GM12878 (cell line): Measurements from ENCODE around the gene EMC1. TPM values are rescaled to one million over a fixed set of nuclear protein-coding genes. Genes with fewer than 3 reads are reported as not detected.

Experiments
- BMI1 ChIP-seq: fragments of 450-650 bp; IDR thresholded peaks from 2 replicates; pipeline ENCODE4 v1.6.1; 2016; ENCODE audit warnings: mild to moderate bottlenecking, moderate library complexity, borderline replicate concordance
- CBFB ChIP-seq: IDR thresholded peaks from 2 replicates; pipeline ENCODE4 v1.6.1; 2016; ENCODE audit warnings: antibody characterized with exemption, low read depth
- CHD1 ChIP-seq: IDR thresholded peaks from 2 replicates; pipeline ENCODE4 v1.6.1; 2012; ENCODE audit warnings: low read depth, low read length, improper control_type of control experiment
- FOXK2 ChIP-seq: fragments of 450-650 bp; IDR thresholded peaks from 2 replicates; pipeline ENCODE4 v1.6.1; 2017; ENCODE audit warnings: mild to moderate bottlenecking, moderate library complexity
- IKZF1 ChIP-seq: fragments of 450-650 bp; conservative IDR thresholded peaks from 2 replicates; pipeline ENCODE4 v1.6.1; 2017; ENCODE audit warnings: antibody characterized with exemption, mild to moderate bottlenecking
- NR2C1 ChIP-seq: fragments of 450-650 bp; IDR thresholded peaks from 2 replicates; pipeline ENCODE4 v1.6.1; 2017; ENCODE audit warnings: antibody characterized with exemption, mild to moderate bottlenecking, moderate library complexity
- NRF1 ChIP-seq: conservative IDR thresholded peaks from 2 replicates; pipeline ENCODE4 v1.6.1; 2011; ENCODE audit warnings: mild to moderate bottlenecking, low read depth, low read length, improper control_type of control experiment
- ZNF207 ChIP-seq: fragments of 450-650 bp; IDR thresholded peaks from 2 replicates; pipeline ENCODE4 v1.6.1; 2014; ENCODE audit warnings: antibody characterized with exemption, mild to moderate bottlenecking, borderline replicate concordance
- ZNF24 ChIP-seq: fragments of 450-650 bp; IDR thresholded peaks from 2 replicates; pipeline ENCODE4 v1.6.1; 2017; ENCODE audit warnings: antibody characterized with exemption, mild to moderate bottlenecking
- polyA plus RNA-seq, 11 experiments: library from polyadenylated mRNA; depleted of rRNA in 4 of 11; unstranded in 6 of 11; stranded (reverse) in 5 of 11; fragments of >200 nt; fragmentation: Nextera tagmentation in 4 of 11; fragmentation: Illumina TruSeq in 1 of 11; extraction: Ambion mirVana in 4 of 11; extraction: Trizol in 1 of 11; gene quantifications; 1 replicate in 1 of 11; 2 replicates in 10 of 11; pipeline versions ENCODE4 v1.2.1 to v1.2.3, GENCODE V29; 2011 to 2016; ENCODE audit warnings: inconsistent platforms in 2 of 11, missing spikeins in 2 of 11, low read depth in 1 of 11
- total RNA-seq, 4 experiments: library from RNA; depleted of rRNA in 3 of 4; stranded (reverse); fragments of >200 nt in 3 of 4; fragmentation: Illumina TruSeq in 1 of 4; extraction: Trizol in 1 of 4; gene quantifications; 2 replicates each; pipeline versions ENCODE4 v1.2.1 to v1.2.3, GENCODE V29; 2013 to 2021
- TF ChIP-seq, protein P1 (sequence below): fragments of 150-350 bp; IDR thresholded peaks from 2 replicates; pipeline ENCODE4 v1.6.1; 2016; ENCODE audit warnings: low read depth, low read length
- TF ChIP-seq, protein P2 (sequence below): fragments of 450-650 bp; formaldehyde crosslinking; IDR thresholded peaks from 2 replicates; pipeline ENCODE4 v1.5.0; 2022; ENCODE audit warnings: mild to moderate bottlenecking, missing genetic modification characterization
- TF ChIP-seq, protein P3 (sequence below): fragments of 450-650 bp; IDR thresholded peaks from 2 replicates; pipeline ENCODE4 v1.6.1; 2016; ENCODE audit warnings: mild to moderate bottlenecking
- TF ChIP-seq, protein P4 (sequence below): fragments of 450-650 bp; IDR thresholded peaks from 2 replicates; pipeline ENCODE4 v1.6.1; 2017; ENCODE audit warnings: borderline replicate concordance
- TF ChIP-seq, protein P5 (sequence below): fragments of 450-650 bp; IDR thresholded peaks from 2 replicates; pipeline ENCODE4 v1.6.1; 2017; ENCODE audit warnings: mild to moderate bottlenecking, moderate library complexity

Gene EMC1
- total and polyA plus RNA-seq, 10 of the 15 experiments (the other 5 are each of a cell fraction or from before 2014, with no cell fraction given): 12.2 to 43.6 (median 20.6) TPM

DNA sequence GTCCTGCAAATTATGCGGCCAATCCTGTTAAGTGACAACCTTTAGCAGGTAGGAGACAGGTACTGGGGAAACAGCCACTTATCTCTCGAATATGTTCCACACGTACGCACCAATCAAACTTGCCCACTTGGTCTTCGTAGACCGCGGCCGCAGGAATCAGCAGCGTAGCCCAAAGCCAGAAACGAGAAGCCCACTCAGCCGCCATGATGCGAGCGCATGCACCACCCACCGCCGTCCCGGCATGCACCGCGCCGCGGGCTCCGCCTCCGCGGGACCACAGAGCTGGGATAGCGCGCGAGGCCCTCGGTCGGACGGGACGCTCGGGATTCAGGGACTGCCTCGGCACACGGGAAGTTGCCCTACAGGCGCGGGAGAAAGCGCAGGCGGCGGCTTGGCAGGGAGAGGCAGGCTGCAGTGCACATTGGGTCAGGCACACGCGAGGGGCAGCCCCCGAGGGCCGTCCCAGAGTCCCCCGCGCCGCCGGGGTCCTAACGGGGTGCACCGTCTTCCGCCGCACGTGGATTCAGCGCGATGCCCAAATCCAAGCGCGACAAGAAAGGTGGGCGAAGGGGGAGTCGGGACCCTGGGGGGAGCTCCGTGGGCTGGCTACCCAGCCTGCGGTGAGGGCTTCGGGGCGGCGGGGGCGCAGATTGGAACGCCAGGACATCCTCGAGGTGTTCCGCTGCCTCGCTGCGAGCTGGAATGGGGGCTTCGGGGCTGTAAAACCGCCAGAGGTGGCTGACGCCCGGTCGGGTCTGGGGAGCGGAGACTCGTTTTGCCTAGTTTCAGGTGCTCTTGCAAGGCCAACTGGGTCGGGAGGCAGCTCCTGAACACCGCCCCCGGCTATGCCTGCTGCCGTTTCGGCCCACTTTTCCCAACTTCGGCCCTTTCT, at the start of gene EMC1, which contains the start of gene MRTO4 (continued):
- TF ChIP-seq, protein P1, sequence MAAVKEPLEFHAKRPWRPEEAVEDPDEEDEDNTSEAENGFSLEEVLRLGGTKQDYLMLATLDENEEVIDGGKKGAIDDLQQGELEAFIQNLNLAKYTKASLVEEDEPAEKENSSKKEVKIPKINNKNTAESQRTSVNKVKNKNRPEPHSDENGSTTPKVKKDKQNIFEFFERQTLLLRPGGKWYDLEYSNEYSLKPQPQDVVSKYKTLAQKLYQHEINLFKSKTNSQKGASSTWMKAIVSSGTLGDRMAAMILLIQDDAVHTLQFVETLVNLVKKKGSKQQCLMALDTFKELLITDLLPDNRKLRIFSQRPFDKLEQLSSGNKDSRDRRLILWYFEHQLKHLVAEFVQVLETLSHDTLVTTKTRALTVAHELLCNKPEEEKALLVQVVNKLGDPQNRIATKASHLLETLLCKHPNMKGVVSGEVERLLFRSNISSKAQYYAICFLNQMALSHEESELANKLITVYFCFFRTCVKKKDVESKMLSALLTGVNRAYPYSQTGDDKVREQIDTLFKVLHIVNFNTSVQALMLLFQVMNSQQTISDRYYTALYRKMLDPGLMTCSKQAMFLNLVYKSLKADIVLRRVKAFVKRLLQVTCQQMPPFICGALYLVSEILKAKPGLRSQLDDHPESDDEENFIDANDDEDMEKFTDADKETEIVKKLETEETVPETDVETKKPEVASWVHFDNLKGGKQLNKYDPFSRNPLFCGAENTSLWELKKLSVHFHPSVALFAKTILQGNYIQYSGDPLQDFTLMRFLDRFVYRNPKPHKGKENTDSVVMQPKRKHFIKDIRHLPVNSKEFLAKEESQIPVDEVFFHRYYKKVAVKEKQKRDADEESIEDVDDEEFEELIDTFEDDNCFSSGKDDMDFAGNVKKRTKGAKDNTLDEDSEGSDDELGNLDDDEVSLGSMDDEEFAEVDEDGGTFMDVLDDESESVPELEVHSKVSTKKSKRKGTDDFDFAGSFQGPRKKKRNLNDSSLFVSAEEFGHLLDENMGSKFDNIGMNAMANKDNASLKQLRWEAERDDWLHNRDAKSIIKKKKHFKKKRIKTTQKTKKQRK: no peak
- TF ChIP-seq NR2C1 (peak; percentile 41; the same call in 1 of the 2 replicates), ZNF24 (no peak), IKZF1 (peak; percentile 98), NRF1 (no peak), BMI1 (no peak), ZNF207 (peak; percentile 88; the same call in 1 of the 2 replicates), CBFB (peak; percentile 38; the same call in 1 of the 2 replicates), FOXK2 (peak; percentile 36; the same call in 1 of the 2 replicates), CHD1 (0 out of 2 replicates have a peak, but pooled peaks have one; percentile 60)
- TF ChIP-seq, protein P2, sequence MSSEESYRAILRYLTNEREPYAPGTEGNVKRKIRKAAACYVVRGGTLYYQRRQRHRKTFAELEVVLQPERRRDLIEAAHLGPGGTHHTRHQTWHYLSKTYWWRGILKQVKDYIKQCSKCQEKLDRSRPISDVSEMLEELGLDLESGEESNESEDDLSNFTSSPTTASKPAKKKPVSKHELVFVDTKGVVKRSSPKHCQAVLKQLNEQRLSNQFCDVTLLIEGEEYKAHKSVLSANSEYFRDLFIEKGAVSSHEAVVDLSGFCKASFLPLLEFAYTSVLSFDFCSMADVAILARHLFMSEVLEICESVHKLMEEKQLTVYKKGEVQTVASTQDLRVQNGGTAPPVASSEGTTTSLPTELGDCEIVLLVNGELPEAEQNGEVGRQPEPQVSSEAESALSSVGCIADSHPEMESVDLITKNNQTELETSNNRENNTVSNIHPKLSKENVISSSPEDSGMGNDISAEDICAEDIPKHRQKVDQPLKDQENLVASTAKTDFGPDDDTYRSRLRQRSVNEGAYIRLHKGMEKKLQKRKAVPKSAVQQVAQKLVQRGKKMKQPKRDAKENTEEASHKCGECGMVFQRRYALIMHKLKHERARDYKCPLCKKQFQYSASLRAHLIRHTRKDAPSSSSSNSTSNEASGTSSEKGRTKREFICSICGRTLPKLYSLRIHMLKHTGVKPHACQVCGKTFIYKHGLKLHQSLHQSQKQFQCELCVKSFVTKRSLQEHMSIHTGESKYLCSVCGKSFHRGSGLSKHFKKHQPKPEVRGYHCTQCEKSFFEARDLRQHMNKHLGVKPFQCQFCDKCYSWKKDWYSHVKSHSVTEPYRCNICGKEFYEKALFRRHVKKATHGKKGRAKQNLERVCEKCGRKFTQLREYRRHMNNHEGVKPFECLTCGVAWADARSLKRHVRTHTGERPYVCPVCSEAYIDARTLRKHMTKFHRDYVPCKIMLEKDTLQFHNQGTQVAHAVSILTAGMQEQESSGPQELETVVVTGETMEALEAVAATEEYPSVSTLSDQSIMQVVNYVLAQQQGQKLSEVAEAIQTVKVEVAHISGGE (CRISPR knock-in tag): no peak
- TF ChIP-seq, protein P3, sequence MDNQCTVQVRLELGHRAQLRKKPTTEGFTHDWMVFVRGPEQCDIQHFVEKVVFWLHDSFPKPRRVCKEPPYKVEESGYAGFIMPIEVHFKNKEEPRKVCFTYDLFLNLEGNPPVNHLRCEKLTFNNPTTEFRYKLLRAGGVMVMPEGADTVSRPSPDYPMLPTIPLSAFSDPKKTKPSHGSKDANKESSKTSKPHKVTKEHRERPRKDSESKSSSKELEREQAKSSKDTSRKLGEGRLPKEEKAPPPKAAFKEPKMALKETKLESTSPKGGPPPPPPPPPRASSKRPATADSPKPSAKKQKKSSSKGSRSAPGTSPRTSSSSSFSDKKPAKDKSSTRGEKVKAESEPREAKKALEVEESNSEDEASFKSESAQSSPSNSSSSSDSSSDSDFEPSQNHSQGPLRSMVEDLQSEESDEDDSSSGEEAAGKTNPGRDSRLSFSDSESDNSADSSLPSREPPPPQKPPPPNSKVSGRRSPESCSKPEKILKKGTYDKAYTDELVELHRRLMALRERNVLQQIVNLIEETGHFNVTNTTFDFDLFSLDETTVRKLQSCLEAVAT: no peak
- TF ChIP-seq, protein P4, sequence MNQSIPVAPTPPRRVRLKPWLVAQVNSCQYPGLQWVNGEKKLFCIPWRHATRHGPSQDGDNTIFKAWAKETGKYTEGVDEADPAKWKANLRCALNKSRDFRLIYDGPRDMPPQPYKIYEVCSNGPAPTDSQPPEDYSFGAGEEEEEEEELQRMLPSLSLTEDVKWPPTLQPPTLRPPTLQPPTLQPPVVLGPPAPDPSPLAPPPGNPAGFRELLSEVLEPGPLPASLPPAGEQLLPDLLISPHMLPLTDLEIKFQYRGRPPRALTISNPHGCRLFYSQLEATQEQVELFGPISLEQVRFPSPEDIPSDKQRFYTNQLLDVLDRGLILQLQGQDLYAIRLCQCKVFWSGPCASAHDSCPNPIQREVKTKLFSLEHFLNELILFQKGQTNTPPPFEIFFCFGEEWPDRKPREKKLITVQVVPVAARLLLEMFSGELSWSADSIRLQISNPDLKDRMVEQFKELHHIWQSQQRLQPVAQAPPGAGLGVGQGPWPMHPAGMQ: peak; percentile 93
- TF ChIP-seq, protein P5, sequence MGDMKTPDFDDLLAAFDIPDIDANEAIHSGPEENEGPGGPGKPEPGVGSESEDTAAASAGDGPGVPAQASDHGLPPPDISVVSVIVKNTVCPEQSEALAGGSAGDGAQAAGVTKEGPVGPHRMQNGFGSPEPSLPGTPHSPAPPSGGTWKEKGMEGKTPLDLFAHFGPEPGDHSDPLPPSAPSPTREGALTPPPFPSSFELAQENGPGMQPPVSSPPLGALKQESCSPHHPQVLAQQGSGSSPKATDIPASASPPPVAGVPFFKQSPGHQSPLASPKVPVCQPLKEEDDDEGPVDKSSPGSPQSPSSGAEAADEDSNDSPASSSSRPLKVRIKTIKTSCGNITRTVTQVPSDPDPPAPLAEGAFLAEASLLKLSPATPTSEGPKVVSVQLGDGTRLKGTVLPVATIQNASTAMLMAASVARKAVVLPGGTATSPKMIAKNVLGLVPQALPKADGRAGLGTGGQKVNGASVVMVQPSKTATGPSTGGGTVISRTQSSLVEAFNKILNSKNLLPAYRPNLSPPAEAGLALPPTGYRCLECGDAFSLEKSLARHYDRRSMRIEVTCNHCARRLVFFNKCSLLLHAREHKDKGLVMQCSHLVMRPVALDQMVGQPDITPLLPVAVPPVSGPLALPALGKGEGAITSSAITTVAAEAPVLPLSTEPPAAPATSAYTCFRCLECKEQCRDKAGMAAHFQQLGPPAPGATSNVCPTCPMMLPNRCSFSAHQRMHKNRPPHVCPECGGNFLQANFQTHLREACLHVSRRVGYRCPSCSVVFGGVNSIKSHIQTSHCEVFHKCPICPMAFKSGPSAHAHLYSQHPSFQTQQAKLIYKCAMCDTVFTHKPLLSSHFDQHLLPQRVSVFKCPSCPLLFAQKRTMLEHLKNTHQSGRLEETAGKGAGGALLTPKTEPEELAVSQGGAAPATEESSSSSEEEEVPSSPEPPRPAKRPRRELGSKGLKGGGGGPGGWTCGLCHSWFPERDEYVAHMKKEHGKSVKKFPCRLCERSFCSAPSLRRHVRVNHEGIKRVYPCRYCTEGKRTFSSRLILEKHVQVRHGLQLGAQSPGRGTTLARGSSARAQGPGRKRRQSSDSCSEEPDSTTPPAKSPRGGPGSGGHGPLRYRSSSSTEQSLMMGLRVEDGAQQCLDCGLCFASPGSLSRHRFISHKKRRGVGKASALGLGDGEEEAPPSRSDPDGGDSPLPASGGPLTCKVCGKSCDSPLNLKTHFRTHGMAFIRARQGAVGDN: peak; percentile 87
